Measurements from ENCODE around the gene CD7. TPM values are rescaled to one million over a fixed set of nuclear protein-coding genes. Genes with fewer than 3 reads are reported as not detected.

The CD7 gene
- total and polyA plus RNA-seq, 7 donors: 0.13 to 0.81 (median 0.19) TPM; not detected in 1

GRCh38 chr17:82274134-82275020 lies 43.0 kb downstream of the CD7 start:
- ATAC-seq: no peak
- Histone ChIP-seq H3K9me3 (no peaks in the 10 kb centered on the region), H3K4me1 (peaks cover 37% of the 10 kb centered on the region), H3K4me3 (peak overlapping the region; percentile 83), H3K27me3 (ENCODE audit: insufficient read depth in 3 of 3, low read length in 2 of 3) (no peaks in the 10 kb centered on the region), H3K36me3 (ENCODE audit: insufficient read depth in 1 of 2, low read depth in 1 of 2) (peaks cover 3 to 23% of the 10 kb centered on the region in 2 donors), H3K27ac (peak overlapping the region; percentile 95)
- intact Hi-C loops (cut with DNase I): loop anchor here in 1 of 2 donors (5.0 kb wide), 1 partner anchor 37 kb away; no protein-coding TSS in a partner anchor
- TF ChIP-seq CTCF (IDR thresholded peaks at IDR 0.05): no peak
- no peak for DNase-seq
- WGBS, 3 donors: 71 to 75% (median 72%) methylated on average over 24 to 27 of the region's 27 CpGs

GRCh38 chr17:82273327-82274133 lies 43.9 kb downstream of the CD7 start, which contains the start of gene CSNK1D:
TSS of gene CSNK1D (minus strand) at chr17:82273700. CDS start at chr17:82273381, 319 bp downstream.
- Histone ChIP-seq H3K27me3 (ENCODE audit: insufficient read depth in 3 of 3, low read length in 2 of 3) (no peaks in the 10 kb centered on the region), H3K4me3 (peak within 1 kb of the TSS; percentile 83), H3K4me1 (peaks cover 46% of the 10 kb centered on the region), H3K27ac (peak within 1 kb of the TSS; percentile 95), H3K9me3 (no peaks in the 10 kb centered on the region), H3K36me3 (ENCODE audit: insufficient read depth in 1 of 2, low read depth in 1 of 2) (peaks cover 3 to 28% of the 10 kb centered on the region in 2 donors)
- DNase-seq (peak; percentile 91 to 95), ATAC-seq (peak; percentile 88 to 95 (median 92))
- intact Hi-C loops (cut with DNase I): loop anchor here (2.0 to 5.0 kb wide), 2 partner anchors 15 to 36 kb away; no protein-coding TSS in a partner anchor
- WGBS, 3 donors: 4 to 5% (median 5%) methylated on average over 62 to 80 of the region's 80 CpGs
- no peak for TF ChIP-seq CTCF (IDR thresholded peaks at IDR 0.05)

- H3K9me3 ChIP-seq: no peaks in the 10 kb centered on the region
- H3K36me3 ChIP-seq (ENCODE audit: insufficient read depth in 1 of 2, low read depth in 1 of 2): peaks cover 3 to 28% of the 10 kb centered on the region in 2 donors
- peak; percentile 51 to 79 for DNase-seq
- H3K27me3 ChIP-seq (ENCODE audit: insufficient read depth in 3 of 3, low read length in 2 of 3): no peaks in the 10 kb centered on the region
- H3K4me1 ChIP-seq: peaks cover 54% of the 10 kb centered on the region
- H3K27ac ChIP-seq: peak overlapping the region; percentile 95
- peak; percentile 40 to 58 (median 50) for ATAC-seq
- TF ChIP-seq CTCF (IDR thresholded peaks at IDR 0.05): no peak
- WGBS, 3 donors: 1% methylated on average over 34 to 54 of the region's 57 CpGs
- intact Hi-C loops (cut with DNase I): loop anchor here (2.0 to 5.0 kb wide), 2 partner anchors 16 to 35 kb away; no protein-coding TSS in a partner anchor
- H3K4me3 ChIP-seq: peak overlapping the region; percentile 83
Observed at GRCh38 chr17:82272495-82273326, 44.7 kb downstream of the CD7 start.

GRCh38 chr17:82271401-82271800 lies 46.0 kb downstream of the CD7 start:
- DNase-seq (no peak), ATAC-seq (no peak)
- WGBS, 3 donors: 30 to 55% (median 33%) methylated on average over 6 of the region's 6 CpGs
- Histone ChIP-seq H3K27ac (peak overlapping the region; percentile 95), H3K9me3 (no peaks in the 10 kb centered on the region), H3K36me3 (ENCODE audit: insufficient read depth in 1 of 2, low read depth in 1 of 2) (peaks cover 3 to 31% of the 10 kb centered on the region in 2 donors), H3K4me3 (peak overlapping the region; percentile 83), H3K27me3 (ENCODE audit: insufficient read depth in 3 of 3, low read length in 2 of 3) (no peaks in the 10 kb centered on the region), H3K4me1 (peaks cover 66% of the 10 kb centered on the region)
- no peak for TF ChIP-seq CTCF (IDR thresholded peaks at IDR 0.05)
- intact Hi-C loops (cut with DNase I): loop anchor here in 1 of 2 donors (5.0 kb wide), 1 partner anchor 34 kb away; no protein-coding TSS in a partner anchor

Data from psoas muscle (tissue), 8 donors.